Measurements from ENCODE around the gene ANKRD13B.

ANKRD13B gene

DNA sequence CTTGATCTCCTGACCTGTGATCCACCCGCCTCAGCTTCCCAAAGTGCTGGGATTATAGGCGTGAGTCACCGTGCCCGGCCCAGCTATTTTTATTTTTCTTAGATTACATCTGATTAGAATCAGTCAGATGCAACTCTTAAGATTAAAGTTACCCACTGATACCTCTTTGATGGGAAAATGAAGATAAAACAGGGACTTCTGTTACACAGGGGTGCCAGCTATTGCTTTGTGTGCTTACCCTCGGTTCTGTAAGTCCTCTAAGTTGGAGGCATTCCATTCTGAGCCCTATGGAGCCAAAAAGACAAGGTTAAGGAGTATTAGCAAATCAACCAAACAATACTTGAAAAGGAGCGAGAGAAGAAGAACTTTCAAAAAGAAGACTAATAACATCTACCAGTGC, 62.4 kb downstream of the ANKRD13B start:
- TF ChIP-seq, protein P1, sequence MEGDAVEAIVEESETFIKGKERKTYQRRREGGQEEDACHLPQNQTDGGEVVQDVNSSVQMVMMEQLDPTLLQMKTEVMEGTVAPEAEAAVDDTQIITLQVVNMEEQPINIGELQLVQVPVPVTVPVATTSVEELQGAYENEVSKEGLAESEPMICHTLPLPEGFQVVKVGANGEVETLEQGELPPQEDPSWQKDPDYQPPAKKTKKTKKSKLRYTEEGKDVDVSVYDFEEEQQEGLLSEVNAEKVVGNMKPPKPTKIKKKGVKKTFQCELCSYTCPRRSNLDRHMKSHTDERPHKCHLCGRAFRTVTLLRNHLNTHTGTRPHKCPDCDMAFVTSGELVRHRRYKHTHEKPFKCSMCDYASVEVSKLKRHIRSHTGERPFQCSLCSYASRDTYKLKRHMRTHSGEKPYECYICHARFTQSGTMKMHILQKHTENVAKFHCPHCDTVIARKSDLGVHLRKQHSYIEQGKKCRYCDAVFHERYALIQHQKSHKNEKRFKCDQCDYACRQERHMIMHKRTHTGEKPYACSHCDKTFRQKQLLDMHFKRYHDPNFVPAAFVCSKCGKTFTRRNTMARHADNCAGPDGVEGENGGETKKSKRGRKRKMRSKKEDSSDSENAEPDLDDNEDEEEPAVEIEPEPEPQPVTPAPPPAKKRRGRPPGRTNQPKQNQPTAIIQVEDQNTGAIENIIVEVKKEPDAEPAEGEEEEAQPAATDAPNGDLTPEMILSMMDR (IDR thresholded peaks at IDR 0.05), result no peak
- TF ChIP-seq ZFX (IDR thresholded peaks at IDR 0.05; ENCODE audit: borderline replicate concordance), result no peak

DNA sequence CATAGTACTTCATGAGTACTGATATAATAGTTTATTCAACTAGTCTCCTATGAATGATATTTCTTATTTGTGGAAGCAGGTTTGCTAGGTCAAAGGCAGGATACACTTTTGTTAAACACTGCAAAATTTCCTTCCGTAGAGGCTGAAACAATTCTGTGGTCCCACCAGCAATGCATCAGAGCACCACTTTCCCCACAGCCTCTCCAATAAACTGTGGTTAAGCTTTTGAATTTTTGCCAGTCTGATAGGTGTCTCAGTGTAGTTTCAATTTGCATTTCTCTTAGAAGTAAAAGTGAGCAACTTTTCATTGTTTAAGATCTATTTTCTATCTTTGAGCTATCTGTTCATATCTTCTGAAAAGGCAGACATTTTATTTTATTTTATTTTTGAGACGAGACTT, 66.2 kb downstream of the ANKRD13B start:
- TF ChIP-seq ZFX (IDR thresholded peaks at IDR 0.05; ENCODE audit: borderline replicate concordance), result no peak
- TF ChIP-seq, protein P1 (IDR thresholded peaks at IDR 0.05), result no peak
- no peak overlapping the region for H3K27ac ChIP-seq

More for the DNA sequence above, 62.4 kb downstream of the ANKRD13B start:
- no peak overlapping the region for H3K27ac ChIP-seq

DNA sequence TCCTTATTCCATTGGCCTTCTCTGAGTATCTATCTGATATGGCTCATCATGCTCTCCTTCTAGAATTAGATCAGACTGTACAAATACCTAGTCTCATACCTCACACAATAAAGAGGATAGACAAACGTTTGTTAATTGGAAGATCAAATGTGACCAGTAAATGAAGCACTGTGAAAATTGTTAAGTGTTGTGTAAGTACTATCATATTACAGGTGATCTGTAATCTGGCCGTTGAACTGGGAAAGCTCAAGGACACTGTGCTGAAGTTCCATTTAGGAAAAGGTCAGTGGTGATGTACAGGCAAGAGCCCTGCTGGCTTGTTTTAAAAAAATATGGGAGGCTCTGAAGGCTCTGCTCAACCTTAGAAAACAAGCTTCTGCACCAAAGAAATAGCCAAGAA, 68.3 kb downstream of the ANKRD13B start:
- H3K27ac ChIP-seq, result no peak overlapping the region
- TF ChIP-seq ZFX (IDR thresholded peaks at IDR 0.05; ENCODE audit: borderline replicate concordance), result no peak

DNA sequence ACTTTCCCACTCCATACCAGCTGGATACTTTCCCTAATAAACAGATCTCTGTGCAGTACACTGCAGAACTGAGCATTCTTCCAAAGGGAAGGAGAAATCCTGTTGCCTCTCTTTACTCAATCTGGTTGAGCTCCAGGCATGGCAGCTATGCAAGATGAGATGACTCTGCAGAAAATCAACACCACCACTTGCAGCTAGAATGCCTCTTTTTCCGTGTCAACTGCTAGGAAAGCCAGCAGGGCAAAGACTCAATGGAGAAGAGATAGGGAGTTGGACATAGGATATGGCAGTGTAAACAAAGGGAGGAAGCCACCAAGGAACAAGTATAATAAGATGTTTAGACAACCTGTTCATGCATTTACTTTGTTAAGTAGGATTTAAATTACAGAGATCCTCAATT, 70.2 kb downstream of the ANKRD13B start:
- H3K27ac ChIP-seq, result no peak overlapping the region
- no peak for TF ChIP-seq ZFX (IDR thresholded peaks at IDR 0.05; ENCODE audit: borderline replicate concordance)
- TF ChIP-seq, protein P1 (IDR thresholded peaks at IDR 0.05), result no peak
